ENCODE data around the gene L3HYPDH.

- TF ChIP-seq CTCF (optimal IDR thresholded peaks at IDR 0.05 in 1 of 3, IDR thresholded peaks at IDR 0.05 in 1 of 3, conservative IDR thresholded peaks at IDR 0.05 in 1 of 3; ENCODE audit: extremely low read depth in 1 of 3, insufficient read depth in 2 of 3, low read length in 3 of 3), result no peak
- TF ChIP-seq EZH2 (IDR thresholded peaks at IDR 0.05; ENCODE audit: low read length), result no peak
These were observed 845 bp downstream of the L3HYPDH start for GRCh38 chr14:59483363-59483762.

Measured in keratinocyte (primary cell).